ENCODE data around the gene CNR2.
"Not testable (repeated sequence)": the region's sequence is repeated elsewhere in the genome, so short reads cannot be mapped to it uniquely, and the experiment has no call there.

GRCh38 chr1:23826590-23826989, 86.6 kb downstream of the CNR2 start:
- not testable (repeated sequence) for TF ChIP-seq NFRKB (IDR thresholded peaks at IDR 0.05); SP1 (IDR thresholded peaks at IDR 0.05); ARNT (IDR thresholded peaks at IDR 0.05); PKNOX1 (IDR thresholded peaks at IDR 0.05); ZNF384 (IDR thresholded peaks at IDR 0.05); FOXA1 (IDR thresholded peaks at IDR 0.05); FOXM1 (IDR thresholded peaks at IDR 0.05; ENCODE audit: borderline replicate concordance); HDGF (IDR thresholded peaks at IDR 0.05; ENCODE audit: borderline replicate concordance); SUZ12 (IDR thresholded peaks at IDR 0.05)

Measured in HEK293T (cell line).